Liver (tissue), 3 donors: ENCODE results near the gene CCBE1.

ENCODE experiments used
- CTCF ChIP-seq: fragments of 150-350 bp; IDR thresholded peaks from 2 replicates; pipeline ENCODE4 v1.5.1; 2017; ENCODE audit warnings: improper control_type of control experiment, low read depth, low read length; ENCODE audit not compliant: missing input control
- JUND ChIP-seq, 2 donors: IDR thresholded peaks; 2 replicates each; pipeline ENCODE4 v1.6.1; 2016; ENCODE audit warnings: antibody characterized with exemption in 2 of 2
- MAX ChIP-seq: IDR thresholded peaks from 2 replicates; pipeline ENCODE4 v1.6.1; 2016; ENCODE audit warnings: antibody characterized with exemption
- YY1 ChIP-seq: IDR thresholded peaks from 2 replicates; pipeline ENCODE4 v1.6.1; 2016; ENCODE audit warnings: antibody characterized with exemption, mild to moderate bottlenecking
- ZBTB33 ChIP-seq: IDR thresholded peaks from 2 replicates; pipeline ENCODE4 v1.6.1; 2016; ENCODE audit warnings: antibody characterized with exemption
- donor health status: healthy.
- donor health status: healthy.

GRCh38 chr18:59743566-59743965 lies 46.3 kb upstream of the CCBE1 start:
- no peak for TF ChIP-seq CTCF
- TF ChIP-seq YY1: no peak
- TF ChIP-seq ZBTB33: no peak
- no peak for TF ChIP-seq JUND (IDR thresholded peaks at IDR 0.05)
- TF ChIP-seq MAX: no peak
